GM12892 (cell line): ENCODE results near the gene MMAB.

Experiments
- POLR2A ChIP-seq: IDR thresholded peaks from 2 replicates; pipeline ENCODE4 v1.6.1; 2011; ENCODE audit warnings: low read depth, low read length, control low read depth
- POLR2AphosphoS5 ChIP-seq: IDR thresholded peaks from 2 replicates; pipeline ENCODE4 v1.6.1; 2011; ENCODE audit warnings: low read depth, low read length, control low read depth
- TAF1 ChIP-seq: IDR thresholded peaks from 2 replicates; pipeline ENCODE4 v1.6.1; 2011; ENCODE audit warnings: low read depth, mild to moderate bottlenecking, control low read depth, low read length, borderline replicate concordance

DNA sequence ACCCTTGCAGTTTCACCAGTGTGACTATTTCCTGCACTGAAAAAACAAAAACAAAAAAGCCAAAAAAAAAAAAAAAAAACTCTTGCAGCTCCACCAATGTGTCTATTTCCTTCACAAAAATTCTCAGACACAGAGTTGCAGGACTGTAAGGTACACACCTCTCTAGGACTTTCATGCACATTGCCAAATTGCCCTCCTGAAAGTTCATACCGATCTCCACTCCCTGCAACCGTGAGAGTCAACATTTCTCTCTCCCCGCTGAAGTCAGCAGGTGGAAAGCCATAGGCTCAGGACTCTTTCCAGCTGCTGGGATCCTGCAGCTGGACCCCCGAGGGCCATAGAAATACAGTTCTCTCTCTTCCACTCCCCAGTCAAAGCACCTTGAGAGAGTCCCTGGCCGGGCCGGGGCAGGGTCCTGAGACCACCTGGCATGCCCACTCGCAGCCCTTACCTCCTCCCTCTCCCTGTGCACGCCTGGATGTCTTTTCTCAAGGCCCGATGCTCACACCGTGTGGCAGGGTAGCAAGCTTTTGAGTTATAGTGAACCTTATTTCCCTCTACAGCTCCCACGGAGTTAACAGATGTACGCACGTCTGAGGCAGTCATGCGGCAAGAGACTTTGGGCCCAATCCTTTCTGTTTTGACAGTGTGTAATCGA, 23.6 kb downstream of the MMAB start:
- TF ChIP-seq POLR2A, result no peak
- TF ChIP-seq TAF1, result no peak
- TF ChIP-seq POLR2AphosphoS5, result no peak
